Duodenal mucosa (tissue), 2 donors: ENCODE results near the gene STRAP.
"Not testable (repeated sequence)": the region's sequence is repeated elsewhere in the genome, so short reads cannot be mapped to it uniquely, and the experiment has no call there.

Source experiments
- H3K27ac ChIP-seq: one replicate; pipeline ENCODE4 v1.7.0; 2013; ENCODE audit warnings: low read depth, low read length
- H3K27me3 ChIP-seq, 2 donors: one replicate each; pipeline ENCODE4 v1.7.0; 2013; ENCODE audit warnings: low read length in 2 of 2, control low read depth in 1 of 2; ENCODE audit not compliant: insufficient read depth in 2 of 2, control insufficient read depth in 1 of 2
- H3K36me3 ChIP-seq, 2 donors: one replicate each; pipeline ENCODE4 v1.7.0; 2013; ENCODE audit warnings: low read length in 2 of 2, control low read depth in 1 of 2; ENCODE audit not compliant: insufficient read depth in 2 of 2, control insufficient read depth in 1 of 2
- H3K4me1 ChIP-seq, 2 donors: one replicate each; pipeline ENCODE4 v1.7.0; 2013; ENCODE audit warnings: low read length in 2 of 2, control low read depth in 1 of 2; ENCODE audit not compliant: insufficient read depth in 2 of 2, control insufficient read depth in 1 of 2
- H3K4me3 ChIP-seq, 2 donors: one replicate each; pipeline ENCODE4 v1.7.0; 2013; ENCODE audit warnings: low read length in 2 of 2, low read depth in 1 of 2
- H3K9ac ChIP-seq, 2 donors: one replicate each; pipeline ENCODE4 v1.7.0; 2013; ENCODE audit warnings: low read length in 2 of 2, low read depth in 1 of 2
- H3K9me3 ChIP-seq, 2 donors: one replicate each; pipeline ENCODE4 v1.7.0; 2013; ENCODE audit warnings: low read length in 2 of 2, control low read depth in 1 of 2; ENCODE audit not compliant: control insufficient read depth in 1 of 2

Gene STRAP

DNA sequence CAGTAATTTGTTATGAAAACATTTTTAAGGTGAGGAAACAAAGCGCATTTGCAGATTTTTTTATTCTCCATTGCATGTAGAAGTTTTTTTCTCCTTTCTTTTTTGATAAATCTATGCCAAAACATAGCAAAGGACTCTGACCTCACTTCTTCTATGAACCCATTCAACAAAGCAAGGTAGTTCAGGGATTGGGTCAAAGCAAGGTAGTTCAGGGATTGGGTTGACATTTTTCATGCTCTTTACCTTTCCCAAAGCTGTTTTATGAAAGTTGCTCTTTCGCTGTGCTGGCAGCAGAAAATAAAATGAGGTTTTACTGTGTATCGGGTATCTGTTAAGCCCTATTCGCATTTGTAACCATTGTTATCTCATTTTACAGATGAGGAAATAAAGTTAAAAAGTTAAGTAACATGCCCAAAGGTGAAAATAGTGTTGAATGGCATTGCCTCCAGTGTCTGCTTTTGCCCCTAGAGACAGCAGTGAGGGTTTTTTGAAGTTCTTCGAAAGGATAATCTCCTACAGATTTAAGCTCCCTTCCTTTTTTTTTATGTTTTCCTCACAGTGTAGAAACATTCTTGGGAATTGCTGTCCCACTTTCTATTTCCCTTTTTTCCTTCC lies 10.6 kb downstream of the STRAP start:
- Histone ChIP-seq H3K27me3 (no peaks in the 10 kb centered on the region), H3K27ac (no peak overlapping the region), H3K4me1 (peaks cover 0 to 16% of the 10 kb centered on the region in 2 donors), H3K4me3 (no peak overlapping the region), H3K9me3 (no peaks in the 10 kb centered on the region), H3K9ac (no peak overlapping the region), H3K36me3 (peaks cover 14 to 17% of the 10 kb centered on the region in 2 donors)

DNA sequence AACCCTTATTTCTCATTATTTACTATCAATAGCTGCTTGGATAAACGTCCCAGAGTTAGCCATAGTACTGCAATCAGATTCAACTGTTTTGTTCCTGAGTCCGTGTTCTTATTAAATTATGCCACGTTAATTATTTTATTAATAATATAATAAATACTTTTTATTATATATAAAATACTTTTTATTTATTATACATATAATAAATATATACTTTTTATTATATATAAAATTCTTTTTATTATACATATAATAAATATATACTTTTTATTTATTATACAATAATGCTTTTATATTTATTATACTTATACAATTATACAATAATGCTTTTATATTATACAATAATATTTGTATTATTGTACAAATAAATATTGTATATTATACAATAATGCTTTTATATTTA lies 11.1 kb downstream of the STRAP start:
- Histone ChIP-seq H3K4me3 (no peak overlapping the region), H3K9me3 (no peaks in the 10 kb centered on the region), H3K27ac (no peak overlapping the region), H3K27me3 (no peaks in the 10 kb centered on the region), H3K36me3 (peaks cover 14 to 21% of the 10 kb centered on the region in 2 donors), H3K9ac (no peak overlapping the region), H3K4me1 (peaks cover 0 to 14% of the 10 kb centered on the region in 2 donors)

DNA sequence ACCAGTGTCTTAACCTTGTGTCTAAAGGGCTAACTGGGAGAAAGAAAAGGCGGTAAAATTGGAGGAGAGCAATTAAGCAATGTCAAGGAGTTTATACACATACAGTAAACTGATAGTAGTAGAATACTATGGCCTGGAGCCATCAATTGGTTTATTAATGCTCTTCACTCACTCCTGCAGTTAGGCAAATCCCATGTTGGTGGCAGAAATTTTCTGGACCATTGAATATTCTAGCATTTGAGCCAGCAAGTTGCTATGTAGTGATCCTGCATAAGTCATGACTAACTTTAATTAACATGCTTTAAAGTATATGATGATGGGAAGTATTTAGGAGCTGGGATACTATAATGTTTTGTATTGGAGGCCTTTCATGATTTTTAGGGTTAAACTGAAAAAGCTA lies 14.7 kb downstream of the STRAP start:
- Histone ChIP-seq H3K4me1 (peaks cover 0 to 14% of the 10 kb centered on the region in 2 donors), H3K36me3 (peaks cover 11 to 29% of the 10 kb centered on the region in 2 donors), H3K27ac (no peak overlapping the region)

DNA sequence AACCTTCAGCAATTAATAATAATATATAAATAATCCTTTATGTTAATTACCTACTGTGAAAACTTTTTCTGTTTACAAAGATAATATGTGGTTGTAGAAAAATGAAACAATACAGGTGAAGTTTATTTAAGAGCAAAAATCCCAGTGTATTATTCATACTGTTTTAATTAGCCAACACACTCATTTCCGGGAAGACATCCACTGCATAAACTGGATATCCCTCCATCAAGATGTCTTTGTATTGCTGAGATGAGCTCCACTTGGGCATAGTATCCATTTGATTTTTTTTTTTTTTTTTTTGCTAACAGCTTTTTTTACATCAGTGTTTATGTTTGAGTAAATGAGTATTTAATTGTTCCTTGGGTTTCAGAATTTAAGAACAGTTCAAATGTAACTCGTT lies 15.2 kb downstream of the STRAP start:
- H3K36me3 ChIP-seq: peaks cover 17 to 34% of the 10 kb centered on the region in 2 donors
- no peaks in the 10 kb centered on the region for H3K27me3 ChIP-seq
- peaks cover 0 to 14% of the 10 kb centered on the region in 2 donors for H3K4me1 ChIP-seq
- H3K9ac ChIP-seq: no peak overlapping the region
- H3K27ac ChIP-seq: no peak overlapping the region
- no peak overlapping the region for H3K4me3 ChIP-seq
- no peaks in the 10 kb centered on the region for H3K9me3 ChIP-seq

More for the DNA sequence above, 14.7 kb downstream of the STRAP start:
- H3K27me3 ChIP-seq: no peaks in the 10 kb centered on the region
- H3K9ac ChIP-seq: no peak overlapping the region
- no peaks in the 10 kb centered on the region for H3K9me3 ChIP-seq
- no peak overlapping the region for H3K4me3 ChIP-seq

DNA sequence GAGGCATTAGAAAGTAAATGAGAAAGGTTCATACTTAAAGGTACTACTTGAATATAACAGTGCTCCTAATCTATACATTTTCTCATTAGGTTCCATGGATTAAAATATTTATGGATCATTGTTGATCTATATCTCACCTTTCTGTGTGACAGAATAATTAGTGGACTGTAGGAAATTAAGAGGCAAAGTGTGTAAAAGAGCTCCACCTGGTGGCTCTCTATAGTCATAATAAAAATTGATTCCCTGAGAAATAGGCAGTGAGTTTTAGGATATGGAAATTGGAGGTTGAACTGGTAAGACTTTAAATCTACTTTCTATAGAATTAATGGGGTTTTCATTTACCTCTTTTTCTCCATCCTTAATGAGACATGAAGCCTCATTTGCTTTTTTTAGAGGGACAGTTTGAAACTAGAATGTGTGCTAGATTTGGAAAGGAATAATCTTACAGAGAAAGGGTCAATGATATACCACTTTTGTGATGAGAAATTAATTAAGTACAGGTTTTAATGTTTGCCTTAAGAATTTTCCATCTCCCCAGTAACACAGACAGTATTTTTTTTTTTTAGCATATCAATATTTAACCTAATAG lies 17.2 kb downstream of the STRAP start:
- peaks cover 16 to 45% of the 10 kb centered on the region in 2 donors for H3K36me3 ChIP-seq
- H3K4me3 ChIP-seq: no peak overlapping the region
- no peaks in the 10 kb centered on the region for H3K9me3 ChIP-seq
- H3K4me1 ChIP-seq: peaks cover 0 to 14% of the 10 kb centered on the region in 2 donors
- no peaks in the 10 kb centered on the region for H3K27me3 ChIP-seq
- no peak overlapping the region for H3K9ac ChIP-seq
- no peak overlapping the region for H3K27ac ChIP-seq

DNA sequence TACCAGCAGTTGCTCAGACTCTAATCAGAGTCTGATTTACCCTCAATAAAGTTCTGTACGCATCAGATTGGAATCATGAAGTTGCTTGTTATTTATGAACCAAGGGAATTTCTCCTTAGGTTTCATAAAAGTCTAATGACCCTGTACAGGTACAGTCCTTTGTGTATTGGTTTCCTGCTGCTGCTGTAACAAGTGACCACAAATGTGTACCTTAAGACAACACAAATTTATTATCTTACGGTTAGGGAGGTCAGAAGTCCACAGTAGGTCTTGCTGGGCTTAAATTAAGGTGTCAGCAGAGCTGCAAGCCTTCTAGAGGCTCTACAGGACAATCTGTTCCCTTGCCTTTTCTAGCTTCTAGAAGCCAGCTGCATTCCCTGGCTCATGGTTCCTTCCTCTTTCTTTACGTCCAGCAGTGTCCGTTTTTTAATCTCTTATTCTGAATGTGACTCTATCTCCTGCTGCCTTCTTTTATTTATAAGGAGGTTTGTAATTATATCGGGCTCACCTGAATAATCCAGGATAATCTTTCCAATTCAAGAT lies 22.3 kb downstream of the STRAP start:
- no peak overlapping the region for H3K27ac ChIP-seq
- H3K36me3 ChIP-seq: peaks cover 16 to 41% of the 10 kb centered on the region in 2 donors
- no peak overlapping the region for H3K4me3 ChIP-seq
- no peaks in the 10 kb centered on the region for H3K4me1 ChIP-seq
- H3K27me3 ChIP-seq: no peaks in the 10 kb centered on the region
- H3K9me3 ChIP-seq: no peaks in the 10 kb centered on the region
- H3K9ac ChIP-seq: no peak overlapping the region

DNA sequence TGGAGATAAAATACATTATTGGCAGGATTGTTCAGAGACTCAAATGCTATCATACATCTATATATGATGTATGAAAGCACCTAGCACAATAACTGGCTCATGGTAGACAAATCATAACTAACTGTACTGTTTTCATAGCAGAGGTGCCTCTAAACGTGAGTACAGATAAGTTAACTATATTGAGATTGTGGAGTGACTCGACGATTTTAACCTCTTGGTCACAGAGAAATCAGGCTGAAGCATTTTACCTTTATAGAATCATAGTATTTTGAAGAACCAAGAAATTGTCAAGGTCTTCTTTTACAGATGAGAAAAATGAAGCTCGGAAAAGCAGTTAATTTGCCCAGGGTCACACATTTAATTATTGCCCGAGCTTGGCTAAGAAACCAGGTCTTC lies 28.3 kb downstream of the STRAP start:
- Histone ChIP-seq H3K27ac (no peak overlapping the region), H3K27me3 (no peaks in the 10 kb centered on the region), H3K36me3 (peaks cover 0 to 3% of the 10 kb centered on the region in 2 donors), H3K9ac (peak overlapping the region in 1 of 2 donors; percentile 34), H3K4me1 (peaks cover 3 to 14% of the 10 kb centered on the region in 2 donors), H3K4me3 (peak overlapping the region; percentile 75 to 89), H3K9me3 (no peaks in the 10 kb centered on the region)

DNA sequence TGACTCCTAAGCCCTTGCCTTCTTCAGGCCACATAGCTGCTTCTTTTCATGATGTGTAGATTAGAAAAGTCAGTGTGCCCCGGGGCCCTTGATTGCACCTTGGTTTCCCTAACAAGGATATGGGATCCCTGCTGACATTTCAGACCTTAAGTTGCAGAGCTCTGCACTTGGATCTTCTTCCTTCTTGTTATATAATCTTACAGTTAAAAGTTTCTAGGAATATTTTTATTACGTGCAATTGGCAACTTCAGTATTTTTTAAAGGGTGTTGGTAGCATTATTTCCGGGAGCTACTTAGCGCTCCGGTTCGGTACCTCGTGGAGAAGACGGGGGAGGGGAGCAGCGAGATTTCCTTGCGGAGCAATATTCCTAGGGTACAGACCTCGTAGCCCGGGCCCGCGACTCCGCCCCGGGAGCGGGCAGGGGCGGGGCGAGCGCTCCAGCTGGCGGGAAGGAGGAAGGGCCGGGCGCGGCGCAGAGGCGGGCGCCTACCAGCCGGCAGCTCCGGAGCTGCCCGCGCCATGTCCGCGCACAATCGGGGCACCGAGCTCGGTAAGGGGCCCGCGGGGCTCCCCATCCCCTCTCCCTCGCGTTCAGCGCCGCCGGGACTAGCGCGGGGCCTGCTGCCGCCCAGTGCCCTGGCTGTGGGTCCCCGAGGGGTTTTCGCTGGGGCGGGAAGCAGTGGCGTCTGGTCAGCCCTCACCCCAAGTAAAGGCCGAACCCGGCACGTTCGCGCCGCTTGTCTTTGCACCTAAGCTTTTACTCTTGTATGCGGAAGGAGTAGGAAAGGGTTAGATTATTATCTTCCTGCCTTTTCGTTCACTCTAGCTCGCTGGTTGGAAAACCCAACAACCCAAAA lies 28.9 kb downstream of the STRAP start, which contains the start of gene DERA:
TSS of gene DERA (plus strand) at position 469 of the 858 bp plus-strand sequence. CDS start at position 521, 52 bp downstream.
- peaks cover 0 to 3% of the 10 kb centered on the region in 2 donors for H3K36me3 ChIP-seq

DNA sequence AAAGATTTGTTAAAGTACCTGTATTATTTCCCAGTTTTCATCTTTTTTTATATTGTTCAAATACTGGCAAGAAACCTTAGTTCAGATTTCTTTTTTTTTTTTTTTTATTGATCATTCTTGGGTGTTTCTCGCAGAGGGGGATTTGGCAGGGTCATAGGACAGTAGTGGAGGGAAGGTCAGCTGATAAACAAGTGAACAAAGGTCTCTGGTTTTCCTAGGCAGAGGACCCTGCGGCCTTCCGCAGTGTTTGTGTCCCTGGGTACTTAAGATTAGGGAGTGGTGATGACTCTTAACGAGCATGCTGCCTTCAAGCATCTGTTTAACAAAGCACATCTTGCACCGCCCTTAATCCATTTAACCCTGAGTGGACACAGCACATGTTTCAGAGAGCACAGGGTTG lies 29.7 kb downstream of the STRAP start:
- not testable (repeated sequence) for H3K9me3 ChIP-seq, H3K27me3 ChIP-seq, H3K36me3 ChIP-seq
- Histone ChIP-seq H3K9ac (peak overlapping the region; percentile 68 to 90), H3K4me3 (peak overlapping the region; percentile 75 to 89), H3K27ac (peak overlapping the region; percentile 90), H3K4me1 (peaks cover 3 to 14% of the 10 kb centered on the region in 2 donors)

More for the DNA sequence above, 28.9 kb downstream of the STRAP start, which contains the start of gene DERA:
- Histone ChIP-seq H3K9me3 (no peaks in the 10 kb centered on the region), H3K4me1 (peaks cover 3 to 14% of the 10 kb centered on the region in 2 donors), H3K27ac (peak within 1 kb of the TSS; percentile 90), H3K4me3 (peak within 1 kb of the TSS; percentile 75 to 89), H3K27me3 (no peaks in the 10 kb centered on the region), H3K9ac (peak within 1 kb of the TSS; percentile 68 to 90)
